Lower leg skin (tissue), 4 donors: ENCODE measurements around the gene FAM149A. TPM values are rescaled to one million over a fixed set of nuclear protein-coding genes. Genes with fewer than 3 reads are reported as not detected.

ENCODE experiments used
- DNase-seq, 2 donors: peaks; one replicate each; pipeline ENCODE4 v3.0.0-alpha.2; 2019; ENCODE audit warnings: low spot score in 2 of 2
- H3K4me3 ChIP-seq: fragments of 200-600 bp; sonication (generic); 2 replicates; pipeline ENCODE4 v1.5.1; 2017; ENCODE audit warnings: mild to moderate bottlenecking, low read depth; ENCODE audit not compliant: poor library complexity, severe bottlenecking
- CTCF ChIP-seq, 3 donors: fragments of 450-650 bp; IDR thresholded peaks; one replicate each; pipeline ENCODE4 v1.5.1; 2016; ENCODE audit warnings: antibody characterized with exemption in 3 of 3, mild to moderate bottlenecking in 3 of 3, moderate library complexity in 2 of 3
- POLR2A ChIP-seq, 2 donors: fragments of 450-650 bp; IDR thresholded peaks; one replicate each; pipeline ENCODE4 v1.6.1; 2016 to 2017; ENCODE audit warnings: antibody characterized with exemption in 2 of 2, mild to moderate bottlenecking in 1 of 2, moderate library complexity in 1 of 2
- WGBS, 2 donors: methylation state at CpG; one replicate each; pipeline ENCODE4 v1.1.5; 2018; 5-methylcytosine and 5-hydroxymethylcytosine counted together
- intact Hi-C: fragments of 100-400 bp; cut with DNase I; formaldehyde crosslinking; loops from one replicate; pipeline ENCODE4 v1.15.0; 2023; ENCODE audit warnings: low total_unique reads
- total RNA-seq, 4 donors: library from RNA; depleted of rRNA; stranded (reverse); fragments of >200 nt; gene quantifications; one replicate each; pipeline ENCODE4 v1.1.0, GENCODE V29; 2016

The FAM149A gene
- total RNA-seq, 4 donors from 2014 or later: 0.59 to 4.7 (median 2.7) TPM

GRCh38 chr4:186128842-186129241 lies 24.3 kb downstream of the FAM149A start:
- WGBS, 2 donors: 92 to 93% methylated on average over 3 of the region's 3 CpGs
- TF ChIP-seq CTCF (IDR thresholded peaks at IDR 0.05): no peak
- no peak for TF ChIP-seq POLR2A (IDR thresholded peaks at IDR 0.05)
- DNase-seq: no peak
- intact Hi-C loops: no loop called here
- H3K4me3 ChIP-seq: no peak overlapping the region

DNA sequence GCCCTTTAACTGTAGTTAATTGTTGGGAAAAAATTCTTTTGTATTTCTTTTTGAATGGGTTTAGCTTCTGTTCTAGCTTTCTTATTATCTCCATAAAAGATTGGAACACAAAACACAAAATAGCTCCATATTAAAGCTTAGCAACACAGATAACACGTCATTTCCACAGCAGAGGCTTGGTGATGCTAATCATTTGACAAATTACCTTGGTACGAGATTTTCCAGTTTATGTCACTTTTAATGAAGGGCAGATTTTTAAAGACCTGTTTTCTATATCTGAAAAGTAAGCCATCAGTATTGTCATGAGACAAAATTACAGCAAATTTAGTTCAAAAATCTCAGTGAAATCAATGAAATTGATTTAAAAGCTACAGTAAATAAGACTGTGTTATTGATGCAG lies 27.4 kb downstream of the FAM149A start:
- H3K4me3 ChIP-seq: no peak overlapping the region
- DNase-seq: no peak
- TF ChIP-seq CTCF (IDR thresholded peaks at IDR 0.05) (no peak), POLR2A (IDR thresholded peaks at IDR 0.05) (no peak)
- 83% methylated on average over 2 of the region's 2 CpGs for WGBS, 2 donors
- intact Hi-C loops: no loop called here

- 37 to 41% methylated on average over 4 of the region's 4 CpGs for WGBS, 2 donors
- no peak for DNase-seq
- no peak overlapping the region for H3K4me3 ChIP-seq
- TF ChIP-seq CTCF (IDR thresholded peaks at IDR 0.05): no peak
- no peak for TF ChIP-seq POLR2A (IDR thresholded peaks at IDR 0.05)
- intact Hi-C loops: no loop called here
These were observed 28.2 kb downstream of the FAM149A start for GRCh38 chr4:186132577-186133242.

- no peak for DNase-seq
- WGBS, 2 donors: 83 to 88% methylated on average over 3 of the region's 3 CpGs
- TF ChIP-seq POLR2A (IDR thresholded peaks at IDR 0.05): no peak
- no peak for TF ChIP-seq CTCF (IDR thresholded peaks at IDR 0.05)
- H3K4me3 ChIP-seq: no peak overlapping the region
- intact Hi-C loops: no loop called here
These were observed 29.8 kb downstream of the FAM149A start for GRCh38 chr4:186134257-186134656.

GRCh38 chr4:186134861-186135260 lies 30.4 kb downstream of the FAM149A start:
- intact Hi-C loops: no loop called here
- H3K4me3 ChIP-seq: no peak overlapping the region
- no peak for DNase-seq
- TF ChIP-seq POLR2A (IDR thresholded peaks at IDR 0.05): no peak
- TF ChIP-seq CTCF (IDR thresholded peaks at IDR 0.05): no peak
- WGBS, 2 donors: 82 to 84% methylated on average over 11 of the region's 11 CpGs
